A549 (cell line): ENCODE measurements around the gene C1QTNF7. TPM values are rescaled to one million over a fixed set of nuclear protein-coding genes. Genes with fewer than 3 reads are reported as not detected.

Experiments used
- ATAC-seq, 2 experiments: fragments of 200-7000 bp in 1 of 2; fragments of >200 bp in 1 of 2; cut with Nextera tagmentation in 1 of 2; cut with Tn5 transposase in 1 of 2; 3 replicates each; pipeline versions ENCODE4 v1.8.0 to v1.9.1; 2018 to 2020; ENCODE audit warnings: mild to moderate bottlenecking in 1 of 2, moderate library complexity in 1 of 2
- CTCF ChIA-PET: fragments of 300-600 bp; sonication (Branson Sonifier 250); formaldehyde crosslinking; extraction: SDS; loops from one replicate; lab custom pipeline; 2021; ENCODE audit warnings: antibody characterized with exemption, inconsistent platforms; lab: Yijun Ruan, JAX
- POLR2A ChIA-PET: fragments of 350-600 bp; formaldehyde crosslinking; extraction: SDS; loops from one replicate; lab custom pipeline; 2021; ENCODE audit warnings: antibody characterized with exemption, inconsistent platforms; lab: Yijun Ruan, JAX
- DNase-seq, 2 experiments: peaks; one replicate each; pipeline versions ENCODE4 v3.0.0 to v3.0.0-alpha.2; 2011 to 2016; ENCODE audit warnings: low read depth in 1 of 2, low spot score in 1 of 2
- FAIRE-seq: peaks from 2 replicates; lab custom pipeline; 2011; peaks lifted over from hg19 to GRCh38; lab: Jason Lieb, UNC
- H3K27ac ChIP-seq, 2 experiments: fragments of >200 bp; sonication (Bioruptor Twin); formaldehyde crosslinking; 3 replicates each; pipeline ENCODE4 v1.5.1; 2016 to 2017
- H3K4me1 ChIP-seq: fragments of >200 bp; sonication (Bioruptor Twin); formaldehyde crosslinking; 3 replicates; pipeline ENCODE4 v1.6.1; 2016
- H3K4me2 ChIP-seq: fragments of >200 bp; sonication (Bioruptor Twin); formaldehyde crosslinking; 3 replicates; pipeline ENCODE4 v1.6.1; 2016
- H3K4me3 ChIP-seq: fragments of >200 bp; sonication (Bioruptor Twin); formaldehyde crosslinking; 3 replicates; pipeline ENCODE4 v1.5.1; 2016
- H3K9me3 ChIP-seq: fragments of >200 bp; sonication (Bioruptor Twin); formaldehyde crosslinking; 3 replicates; pipeline ENCODE4 v1.6.1; 2016
- CBX2 ChIP-seq: fragments of 200-600 bp; sonication (generic); IDR thresholded peaks from 2 replicates; pipeline ENCODE4 v1.6.1; 2016; ENCODE audit warnings: low read depth, mild to moderate bottlenecking, borderline replicate concordance
- E2F6 ChIP-seq: IDR thresholded peaks from 2 replicates; pipeline ENCODE4 v1.6.1; 2012; ENCODE audit warnings: low read depth, borderline replicate concordance
- EHF ChIP-seq: fragments of 250-450 bp; sonication (Bioruptor Pico); IDR thresholded peaks from 2 replicates; pipeline ENCODE4 v1.5.0; 2020; ENCODE audit warnings: mild to moderate bottlenecking
- EHMT2 ChIP-seq: fragments of 200-600 bp; sonication (generic); IDR thresholded peaks from 2 replicates; pipeline ENCODE4 v1.6.1; 2016; ENCODE audit warnings: antibody characterized with exemption, low read depth, mild to moderate bottlenecking, moderate library complexity
- EP300 ChIP-seq, 2 experiments: fragments of >200 bp; sonication (Bioruptor Twin); formaldehyde crosslinking; IDR thresholded peaks; 2 replicates in 1 of 2; 3 replicates in 1 of 2; pipeline ENCODE4 v1.6.1; 2016 to 2017
- ESRRA ChIP-seq: fragments of 150-350 bp; IDR thresholded peaks from 2 replicates; pipeline ENCODE4 v1.6.1; 2014; ENCODE audit warnings: mild to moderate bottlenecking, low read length, borderline replicate concordance
- FOXS1 ChIP-seq: fragments of 250-450 bp; sonication (Bioruptor Pico); IDR thresholded peaks from 2 replicates; pipeline ENCODE4 v1.5.0; 2020; ENCODE audit warnings: mild to moderate bottlenecking, moderate library complexity
- GATA3 ChIP-seq: IDR thresholded peaks from 2 replicates; pipeline ENCODE4 v1.6.1; 2012; ENCODE audit warnings: borderline replicate concordance
- HEYL ChIP-seq: fragments of 250-450 bp; sonication (Bioruptor Pico); IDR thresholded peaks from 2 replicates; pipeline ENCODE4 v1.8.0; 2021; ENCODE audit warnings: mild to moderate bottlenecking, moderate library complexity
- HMGXB4 ChIP-seq: fragments of 250-450 bp; sonication (Bioruptor Pico); IDR thresholded peaks from 2 replicates; pipeline ENCODE4 v1.5.0; 2021; ENCODE audit warnings: mild to moderate bottlenecking, moderate library complexity, borderline replicate concordance
- HOXA7 ChIP-seq: fragments of 250-450 bp; sonication (Bioruptor Pico); IDR thresholded peaks from 2 replicates; pipeline ENCODE4 v1.5.0; 2020; ENCODE audit warnings: mild to moderate bottlenecking, moderate library complexity
- HOXB13 ChIP-seq: fragments of 250-450 bp; sonication (Bioruptor Pico); IDR thresholded peaks from 2 replicates; pipeline ENCODE4 v1.5.0; 2020; ENCODE audit warnings: low read depth, mild to moderate bottlenecking, moderate library complexity
- JUN ChIP-seq, 2 experiments: fragments of >200 bp; sonication (Bioruptor Twin); formaldehyde crosslinking; IDR thresholded peaks; 2 replicates in 1 of 2; 3 replicates in 1 of 2; pipeline ENCODE4 v1.6.1; 2016 to 2017
- MAFK ChIP-seq: fragments of 450-650 bp; IDR thresholded peaks from 2 replicates; pipeline ENCODE4 v1.6.1; 2014; ENCODE audit not compliant: partially characterized antibody
- MYC ChIP-seq: IDR thresholded peaks from 2 replicates; pipeline ENCODE4 v1.6.1; 2012; ENCODE audit warnings: mild to moderate bottlenecking, inconsistent platforms, low read length, improper control_type of control experiment, borderline replicate concordance
- POLR2A ChIP-seq: IDR thresholded peaks from 2 replicates; pipeline ENCODE4 v1.6.1; 2012; ENCODE audit warnings: mild to moderate bottlenecking, low read length
- POLR2AphosphoS2 ChIP-seq: conservative IDR thresholded peaks from 2 replicates; pipeline ENCODE4 v1.6.1; 2012; ENCODE audit warnings: low read length, improper control_type of control experiment, inconsistent platforms
- RAD21 ChIP-seq, 2 experiments: fragments of >200 bp in 1 of 2; sonication (Bioruptor Twin) in 1 of 2; formaldehyde crosslinking in 1 of 2; IDR thresholded peaks in 1 of 2; conservative IDR thresholded peaks in 1 of 2; 2 replicates in 1 of 2; 3 replicates in 1 of 2; pipeline ENCODE4 v1.6.1; 2012 to 2018; ENCODE audit warnings: inconsistent platforms in 1 of 2
- RARB ChIP-seq: fragments of 250-450 bp; sonication (Bioruptor Pico); IDR thresholded peaks from 2 replicates; pipeline ENCODE4 v1.8.0; 2021; ENCODE audit warnings: mild to moderate bottlenecking, moderate library complexity
- RCOR1 ChIP-seq: fragments of 150-350 bp; IDR thresholded peaks from 2 replicates; pipeline ENCODE4 v1.6.1; 2014; ENCODE audit warnings: antibody characterized with exemption, low read length, low read depth
- REST ChIP-seq: fragments of 200-600 bp; sonication (generic); IDR thresholded peaks from 2 replicates; pipeline ENCODE4 v1.6.1; 2016; ENCODE audit warnings: antibody characterized with exemption, mild to moderate bottlenecking, moderate library complexity
- SMC3 ChIP-seq: fragments of >200 bp; sonication (Bioruptor Twin); formaldehyde crosslinking; IDR thresholded peaks from 3 replicates; pipeline ENCODE4 v1.6.1; 2018; ENCODE audit warnings: inconsistent platforms
- SREBF2 ChIP-seq: fragments of 450-650 bp; IDR thresholded peaks from 2 replicates; pipeline ENCODE4 v1.6.1; 2014; ENCODE audit warnings: mild to moderate bottlenecking, moderate library complexity
- TP53 ChIP-seq: fragments of 250-450 bp; sonication (Bioruptor Pico); IDR thresholded peaks from 2 replicates; pipeline ENCODE4 v1.5.0; 2021; ENCODE audit warnings: mild to moderate bottlenecking, moderate library complexity
- ZSCAN20 ChIP-seq: fragments of 250-450 bp; sonication (Bioruptor Pico); IDR thresholded peaks from 2 replicates; pipeline ENCODE4 v1.8.0; 2022; ENCODE audit warnings: mild to moderate bottlenecking, moderate library complexity
- WGBS: methylation state at CpG from one replicate; pipeline ENCODE4 v1.1.6; 2017; ENCODE audit errors: missing lambda C conversion rate; 5-methylcytosine and 5-hydroxymethylcytosine counted together
- polyA plus RNA-seq, 4 experiments: library from polyadenylated mRNA; depleted of rRNA in 3 of 4; stranded (reverse); fragments of >200 nt; fragmentation: RNase III in 1 of 4; extraction: RNeasy Plus Mini Kit Qiagen cat#74134 plus additional on column Dnase treatment in 1 of 4; gene quantifications; 2 replicates in 3 of 4; 3 replicates in 1 of 4; pipeline ENCODE4 v1.2.3, GENCODE V29; 2011 to 2017
- TF ChIP-seq, protein P1 (sequence below): fragments of >200 bp; sonication (Bioruptor Twin); formaldehyde crosslinking; IDR thresholded peaks from 3 replicates; pipeline ENCODE4 v1.6.1; 2016
- TF ChIP-seq, protein P2 (sequence below): fragments of >200 bp; sonication (Bioruptor Twin); formaldehyde crosslinking; IDR thresholded peaks from 3 replicates; pipeline ENCODE4 v1.5.1; 2016

Gene C1QTNF7
- polyA plus RNA-seq, 2 of the 4 experiments (the other 2 are of a cell fraction) = not detected

DNA sequence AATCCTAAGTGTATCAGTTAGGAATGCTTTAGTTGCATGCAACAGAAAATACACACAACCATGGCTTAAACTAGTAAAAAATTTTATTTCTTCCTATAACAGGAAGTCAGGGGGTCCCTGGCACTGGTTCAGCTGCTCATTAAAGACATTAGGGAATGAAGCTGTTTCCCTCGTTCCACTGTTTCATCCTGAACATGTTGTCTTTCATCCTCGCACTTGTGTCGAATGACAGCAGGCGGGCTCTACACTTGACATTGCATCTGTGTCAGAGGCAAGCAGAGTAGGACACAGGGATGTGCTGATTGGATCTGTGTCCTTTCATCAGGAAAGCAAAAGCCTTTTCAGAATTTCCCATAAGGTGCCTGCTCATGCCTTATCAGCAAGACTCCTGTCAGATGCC is 22.8 kb upstream of the C1QTNF7 start:
- ChIA-PET POLR2A (no interaction called here), CTCF (interaction anchor here (1.3 kb wide), 1 partner anchor 173 kb away, joined by 4 read pairs; no protein-coding TSS in a partner anchor)
- ATAC-seq (no peak), DNase-seq (no peak), FAIRE-seq (no peak)
- Histone ChIP-seq H3K4me3 (no peak overlapping the region), H3K27ac (no peak overlapping the region), H3K9me3 (no peaks in the 10 kb centered on the region), H3K4me2 (no peak overlapping the region), H3K4me1 (0 out of 3 replicates have a peak, but pooled peaks cover 3% of the 10 kb centered on the region)
- WGBS = 72% methylated on average over 4 of the region's 4 CpGs
- TF ChIP-seq REST = no peak

DNA sequence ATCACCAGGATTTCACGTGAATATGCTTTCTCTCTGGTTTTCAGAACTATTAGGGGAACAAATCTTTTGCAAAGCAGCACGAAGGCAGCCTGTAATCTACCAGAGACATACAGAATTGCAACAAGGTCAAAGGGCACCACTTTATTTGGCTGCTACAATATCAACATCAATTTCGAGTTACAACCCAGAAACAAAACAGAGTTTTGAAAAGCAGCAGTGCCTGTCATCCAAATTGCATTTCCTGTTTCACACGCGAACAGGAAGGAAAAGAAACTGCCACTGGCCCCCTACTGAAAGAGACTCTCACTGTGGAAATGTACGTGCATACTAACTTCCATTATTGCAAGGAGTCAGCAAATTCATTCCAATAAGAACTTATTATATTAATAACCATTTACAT is 17.1 kb upstream of the C1QTNF7 start:
- CTCF ChIA-PET = no interaction called here
- no peak overlapping the region for H3K27ac ChIP-seq
- no peaks in the 10 kb centered on the region for H3K9me3 ChIP-seq
- 46% methylated on average over 6 of the region's 6 CpGs for WGBS
- FAIRE-seq = no peak
- H3K4me1 ChIP-seq = peaks cover 11% of the 10 kb centered on the region; the same call in 2 of the 3 replicates
- H3K4me2 ChIP-seq = no peak overlapping the region
- no peak for DNase-seq
- POLR2A ChIA-PET = no interaction called here
- H3K4me3 ChIP-seq = no peak overlapping the region
- ATAC-seq = no peak
- no peak for TF ChIP-seq EHF (CRISPR knock-in tag)
- TF ChIP-seq POLR2A = no peak
- no peak for TF ChIP-seq MYC
- TF ChIP-seq GATA3 = no peak
- TF ChIP-seq, protein P1, sequence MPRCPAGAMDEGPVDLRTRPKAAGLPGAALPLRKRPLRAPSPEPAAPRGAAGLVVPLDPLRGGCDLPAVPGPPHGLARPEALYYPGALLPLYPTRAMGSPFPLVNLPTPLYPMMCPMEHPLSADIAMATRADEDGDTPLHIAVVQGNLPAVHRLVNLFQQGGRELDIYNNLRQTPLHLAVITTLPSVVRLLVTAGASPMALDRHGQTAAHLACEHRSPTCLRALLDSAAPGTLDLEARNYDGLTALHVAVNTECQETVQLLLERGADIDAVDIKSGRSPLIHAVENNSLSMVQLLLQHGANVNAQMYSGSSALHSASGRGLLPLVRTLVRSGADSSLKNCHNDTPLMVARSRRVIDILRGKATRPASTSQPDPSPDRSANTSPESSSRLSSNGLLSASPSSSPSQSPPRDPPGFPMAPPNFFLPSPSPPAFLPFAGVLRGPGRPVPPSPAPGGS = no peak
- no peak for TF ChIP-seq SREBF2
- TF ChIP-seq, protein P2, sequence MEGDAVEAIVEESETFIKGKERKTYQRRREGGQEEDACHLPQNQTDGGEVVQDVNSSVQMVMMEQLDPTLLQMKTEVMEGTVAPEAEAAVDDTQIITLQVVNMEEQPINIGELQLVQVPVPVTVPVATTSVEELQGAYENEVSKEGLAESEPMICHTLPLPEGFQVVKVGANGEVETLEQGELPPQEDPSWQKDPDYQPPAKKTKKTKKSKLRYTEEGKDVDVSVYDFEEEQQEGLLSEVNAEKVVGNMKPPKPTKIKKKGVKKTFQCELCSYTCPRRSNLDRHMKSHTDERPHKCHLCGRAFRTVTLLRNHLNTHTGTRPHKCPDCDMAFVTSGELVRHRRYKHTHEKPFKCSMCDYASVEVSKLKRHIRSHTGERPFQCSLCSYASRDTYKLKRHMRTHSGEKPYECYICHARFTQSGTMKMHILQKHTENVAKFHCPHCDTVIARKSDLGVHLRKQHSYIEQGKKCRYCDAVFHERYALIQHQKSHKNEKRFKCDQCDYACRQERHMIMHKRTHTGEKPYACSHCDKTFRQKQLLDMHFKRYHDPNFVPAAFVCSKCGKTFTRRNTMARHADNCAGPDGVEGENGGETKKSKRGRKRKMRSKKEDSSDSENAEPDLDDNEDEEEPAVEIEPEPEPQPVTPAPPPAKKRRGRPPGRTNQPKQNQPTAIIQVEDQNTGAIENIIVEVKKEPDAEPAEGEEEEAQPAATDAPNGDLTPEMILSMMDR = no peak
- no peak for TF ChIP-seq JUN (IDR thresholded peaks at IDR 0.05)
- TF ChIP-seq RCOR1 = no peak
- TF ChIP-seq SMC3 = no peak
- TF ChIP-seq HEYL (CRISPR knock-in tag) = no peak
- TF ChIP-seq EP300 (IDR thresholded peaks at IDR 0.05) = no peak
- no peak for TF ChIP-seq TP53 (CRISPR knock-in tag)

- CTCF ChIA-PET = no interaction called here
- FAIRE-seq (no peak), DNase-seq (no peak), ATAC-seq (no peak)
- no peak overlapping the region for H3K4me3 ChIP-seq
- no peak overlapping the region for H3K4me2 ChIP-seq
- POLR2A ChIA-PET = no interaction called here
- peaks cover 11% of the 10 kb centered on the region; the same call in 2 of the 3 replicates for H3K4me1 ChIP-seq
- WGBS = 60% methylated on average over 5 of the region's 5 CpGs
- no peaks in the 10 kb centered on the region for H3K9me3 ChIP-seq
- no peak overlapping the region for H3K27ac ChIP-seq
- TF ChIP-seq CBX2 = no peak
- no peak for TF ChIP-seq HOXA7 (CRISPR knock-in tag)
- TF ChIP-seq RARB = no peak
- no peak for TF ChIP-seq HMGXB4
- TF ChIP-seq E2F6 = no peak
- no peak for TF ChIP-seq EP300 (IDR thresholded peaks at IDR 0.05)
- no peak for TF ChIP-seq RAD21 (conservative IDR thresholded peaks at IDR 0.05 in 1 of 2, IDR thresholded peaks at IDR 0.05 in 1 of 2)
- no peak for TF ChIP-seq ZSCAN20
- no peak for TF ChIP-seq MAFK
- TF ChIP-seq EHMT2 = no peak
- no peak for TF ChIP-seq ESRRA
- TF ChIP-seq HOXB13 = no peak
- TF ChIP-seq FOXS1 (CRISPR knock-in tag) = no peak
- no peak for TF ChIP-seq POLR2AphosphoS2
Measured at GRCh38 chr4:15412461-15412860, 15.4 kb upstream of the C1QTNF7 start.
